Islet of Langerhans (tissue), 1 donor: Measurements from ENCODE around the gene ZBTB25.
"Not testable (repeated sequence)": the region's sequence is repeated elsewhere in the genome, so short reads cannot be mapped to it uniquely, and the experiment has no call there.

ENCODE experiments used
- FAIRE-seq: peaks from one replicate; lab custom pipeline; 2011; peaks lifted over from hg19 to GRCh38; lab: Jason Lieb, UNC

ZBTB25 gene

GRCh38 chr14:64503434-64504309, at the start of gene ZBTB25:
ZBTB25 (minus strand) TSS chr14:64503838; CDS start chr14:64490533, 13,305 bp downstream.
- no peak for FAIRE-seq

GRCh38 chr14:64550621-64551333, 47.1 kb upstream of the ZBTB25 start:
- FAIRE-seq: peak; percentile 81

DNA sequence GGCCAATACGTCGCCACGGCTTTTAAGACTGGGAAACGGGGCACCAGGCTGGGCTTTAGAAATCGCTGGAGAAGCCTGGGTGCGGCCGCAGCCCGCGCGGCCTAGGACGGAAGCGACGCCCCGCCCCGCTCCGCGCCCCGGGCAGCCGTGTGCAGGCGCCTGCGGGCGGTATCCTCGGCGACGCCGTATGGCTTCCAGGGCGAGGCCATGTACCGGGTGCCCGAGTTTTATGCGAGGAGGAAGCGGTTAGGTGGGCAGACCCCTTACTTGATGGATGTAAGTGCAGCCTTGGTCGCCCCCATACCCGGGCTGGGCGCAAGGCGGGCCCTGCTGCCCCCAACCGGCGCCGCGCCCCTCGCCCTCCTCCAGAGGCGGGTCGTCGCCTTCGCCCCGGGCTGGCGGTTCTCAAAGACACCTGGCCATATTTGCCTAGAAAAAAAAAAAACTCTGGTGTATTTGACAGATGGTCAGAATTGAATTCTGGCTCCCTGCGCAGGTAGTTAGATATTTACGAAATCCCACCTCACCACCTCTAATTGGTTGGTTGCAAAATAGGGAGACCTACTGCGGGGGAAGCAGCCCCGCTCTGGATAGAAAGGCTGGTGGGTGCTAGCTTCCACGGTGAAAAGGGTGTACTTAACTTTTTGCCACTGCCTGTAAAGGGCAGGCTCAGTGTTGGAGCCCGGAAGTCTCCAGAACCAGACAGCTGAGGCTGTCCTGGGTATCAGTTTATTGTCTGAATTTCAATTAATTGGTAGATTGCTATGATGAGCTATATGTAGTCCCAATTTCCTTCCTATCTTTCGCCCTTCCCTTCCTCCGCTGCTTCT, 46.4 kb upstream of the ZBTB25 start, which contains the start of gene PPP1R36:
Gene PPP1R36, plus strand, starts transcription at position 171 of the 830 bp plus-strand sequence. Its CDS starts 37 bp downstream, at position 208.
- FAIRE-seq: no peak

GRCh38 chr14:64549016-64549415, 45.4 kb upstream of the ZBTB25 start:
- FAIRE-seq: no peak

- FAIRE-seq: no peak
These were observed 41.1 kb upstream of the ZBTB25 start for GRCh38 chr14:64544607-64545312.

DNA sequence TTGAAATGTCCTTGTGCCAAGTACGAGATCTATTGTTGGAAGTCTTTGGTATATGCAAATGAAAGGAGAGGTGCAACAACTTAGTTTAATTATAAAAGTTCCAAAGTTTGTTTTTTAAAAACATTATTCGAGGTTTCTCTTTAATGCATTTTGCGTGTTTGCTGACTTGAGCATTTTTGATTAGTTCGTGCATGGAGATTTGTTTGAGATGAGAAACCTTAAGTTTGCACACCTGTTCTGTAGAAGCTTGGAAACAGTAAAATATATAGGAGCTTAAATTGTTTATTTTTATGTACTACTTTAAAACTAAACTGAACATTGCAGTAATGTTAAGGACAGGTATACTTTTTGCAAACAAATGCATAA, 39.2 kb upstream of the ZBTB25 start:
- no peak for FAIRE-seq

GRCh38 chr14:64541972-64542835, 38.6 kb upstream of the ZBTB25 start:
- no peak for FAIRE-seq

DNA sequence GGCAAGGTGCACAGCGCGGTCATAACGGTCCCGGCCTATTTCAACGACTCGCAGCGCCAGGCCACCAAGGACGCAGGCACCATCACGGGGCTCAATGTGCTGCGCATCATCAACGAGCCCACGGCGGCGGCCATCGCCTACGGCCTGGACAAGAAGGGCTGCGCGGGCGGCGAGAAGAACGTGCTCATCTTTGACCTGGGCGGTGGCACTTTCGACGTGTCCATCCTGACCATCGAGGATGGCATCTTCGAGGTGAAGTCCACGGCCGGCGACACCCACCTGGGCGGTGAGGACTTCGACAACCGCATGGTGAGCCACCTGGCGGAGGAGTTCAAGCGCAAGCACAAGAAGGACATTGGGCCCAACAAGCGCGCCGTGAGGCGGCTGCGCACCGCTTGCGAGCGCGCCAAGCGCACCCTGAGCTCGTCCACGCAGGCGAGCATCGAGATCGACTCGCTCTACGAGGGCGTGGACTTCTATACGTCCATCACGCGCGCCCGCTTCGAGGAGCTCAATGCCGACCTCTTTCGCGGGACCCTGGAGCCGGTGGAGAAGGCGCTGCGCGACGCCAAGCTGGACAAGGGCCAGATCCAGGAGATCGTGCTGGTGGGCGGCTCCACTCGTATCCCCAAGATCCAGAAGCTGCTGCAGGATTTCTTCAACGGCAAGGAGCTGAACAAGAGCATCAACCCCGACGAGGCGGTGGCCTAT, 37.8 kb upstream of the ZBTB25 start:
- FAIRE-seq: no peak

- peak; percentile 36 for FAIRE-seq
These were observed 36.9 kb upstream of the ZBTB25 start, which contains the start of gene HSPA2 for GRCh38 chr14:64540208-64541202. HSPA2 (plus strand) TSS chr14:64540741; CDS start chr14:64540850, 109 bp downstream.

DNA sequence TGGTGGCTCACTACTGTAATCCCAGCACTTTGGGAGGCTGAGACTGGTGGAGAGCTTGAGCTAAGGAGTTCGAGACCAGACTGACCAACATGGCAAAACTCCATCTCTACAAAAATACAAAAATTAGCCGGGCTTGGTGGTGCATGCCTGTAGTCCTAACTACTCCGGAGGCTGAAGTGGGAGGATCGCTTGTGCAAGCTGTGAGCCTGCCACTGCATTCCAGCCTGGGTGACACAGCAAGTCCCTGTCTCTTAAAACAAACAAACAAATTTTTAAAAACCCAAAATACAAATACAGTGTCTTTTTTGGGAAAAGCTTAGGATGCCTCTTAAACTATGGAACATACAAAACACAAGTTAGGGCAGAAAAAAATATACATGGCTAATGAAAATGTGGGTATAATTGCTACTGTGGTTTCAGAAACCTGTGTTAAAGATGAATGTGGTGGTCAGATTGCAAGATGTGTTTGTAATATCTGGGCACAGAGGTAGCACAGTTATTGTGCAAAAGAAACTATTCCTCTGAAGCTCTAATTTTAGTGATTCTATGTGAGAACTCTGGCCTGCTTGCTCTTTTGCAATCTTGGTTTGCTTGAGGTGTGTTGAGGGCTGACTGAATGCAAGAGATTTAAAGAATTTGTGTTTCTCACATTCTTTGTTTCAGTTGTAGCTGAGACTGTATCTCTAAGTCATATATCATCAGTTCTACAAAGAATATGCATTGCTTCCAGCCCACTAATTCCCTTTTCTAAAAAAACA, 33.0 kb upstream of the ZBTB25 start:
- no peak for FAIRE-seq

GRCh38 chr14:64531567-64531966, 27.9 kb upstream of the ZBTB25 start:
- FAIRE-seq: no peak

- no peak for FAIRE-seq
These were observed 21.7 kb upstream of the ZBTB25 start for GRCh38 chr14:64525354-64525753.

- no peak for FAIRE-seq
These were observed 19.1 kb upstream of the ZBTB25 start for GRCh38 chr14:64522591-64523355.

DNA sequence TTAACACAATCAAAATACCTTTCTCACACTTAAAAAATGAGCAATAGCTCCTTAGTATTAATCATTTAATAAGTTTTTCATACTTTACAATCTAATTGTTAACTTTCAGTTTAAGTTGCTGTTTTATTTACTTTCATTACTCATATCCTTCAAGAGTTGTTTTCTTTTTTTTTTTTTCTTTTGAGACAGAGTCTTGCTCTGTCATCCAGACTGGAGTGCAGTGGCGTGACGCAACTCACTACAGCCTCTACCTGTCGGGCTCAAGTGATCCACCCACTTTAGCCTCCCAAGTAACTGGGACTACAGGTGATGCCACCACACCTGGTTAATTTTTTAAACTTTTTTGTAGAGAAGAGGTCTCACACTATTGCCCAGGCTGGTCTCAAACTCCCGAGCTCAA, 17.1 kb upstream of the ZBTB25 start:
- no peak for FAIRE-seq

- no peak for FAIRE-seq
These were observed 14.6 kb upstream of the ZBTB25 start for GRCh38 chr14:64518229-64518628.

DNA sequence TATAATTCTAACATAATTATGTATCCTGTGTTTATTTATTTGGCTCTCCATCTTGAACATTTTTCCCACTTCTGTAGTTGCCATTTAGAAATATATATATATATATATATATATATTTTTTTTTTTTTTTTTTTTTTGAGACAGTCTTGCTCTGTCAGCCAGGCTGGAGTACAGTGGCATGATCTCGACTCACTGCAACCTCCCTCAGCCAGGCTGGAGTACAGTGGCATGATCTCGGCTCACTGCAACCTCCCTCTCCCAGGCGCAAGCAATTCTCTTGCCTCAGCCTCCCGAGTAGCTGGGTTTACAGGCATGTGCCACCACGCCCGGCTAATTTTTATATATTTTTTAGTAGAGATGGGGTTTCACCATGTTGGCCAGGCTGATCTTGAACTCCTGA, 14.0 kb upstream of the ZBTB25 start:
- not testable (repeated sequence) for FAIRE-seq

- FAIRE-seq: no peak
These were observed 13.3 kb upstream of the ZBTB25 start for GRCh38 chr14:64516969-64517368.
